ENCODE results near the gene EN2.

The EN2 gene
- 0 to 0.77 (median 0) reads per million in 17 experiments for total RNA-seq

DNA sequence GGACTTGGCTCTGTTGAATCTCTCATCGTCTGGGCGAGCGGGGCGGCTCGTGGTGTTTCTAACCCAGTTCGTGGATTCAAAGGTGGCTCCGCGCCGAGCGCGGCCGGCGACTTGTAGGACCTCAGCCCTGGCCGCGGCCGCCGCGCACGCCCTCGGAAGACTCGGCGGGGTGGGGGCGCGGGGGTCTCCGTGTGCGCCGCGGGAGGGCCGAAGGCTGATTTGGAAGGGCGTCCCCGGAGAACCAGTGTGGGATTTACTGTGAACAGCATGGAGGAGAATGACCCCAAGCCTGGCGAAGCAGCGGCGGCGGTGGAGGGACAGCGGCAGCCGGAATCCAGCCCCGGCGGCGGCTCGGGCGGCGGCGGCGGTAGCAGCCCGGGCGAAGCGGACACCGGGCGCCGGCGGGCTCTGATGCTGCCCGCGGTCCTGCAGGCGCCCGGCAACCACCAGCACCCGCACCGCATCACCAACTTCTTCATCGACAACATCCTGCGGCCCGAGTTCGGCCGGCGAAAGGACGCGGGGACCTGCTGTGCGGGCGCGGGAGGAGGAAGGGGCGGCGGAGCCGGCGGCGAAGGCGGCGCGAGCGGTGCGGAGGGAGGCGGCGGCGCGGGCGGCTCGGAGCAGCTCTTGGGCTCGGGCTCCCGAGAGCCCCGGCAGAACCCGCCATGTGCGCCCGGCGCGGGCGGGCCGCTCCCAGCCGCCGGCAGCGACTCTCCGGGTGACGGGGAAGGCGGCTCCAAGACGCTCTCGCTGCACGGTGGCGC is at the start of gene EN2:
EN2 (plus strand) TSS at position 19 of the 767 bp plus-strand sequence; CDS start at position 268, 249 bp downstream.
- peak in 3 of 4 experiments; percentile 13 to 38 (median 23) for DNase-seq

DNA sequence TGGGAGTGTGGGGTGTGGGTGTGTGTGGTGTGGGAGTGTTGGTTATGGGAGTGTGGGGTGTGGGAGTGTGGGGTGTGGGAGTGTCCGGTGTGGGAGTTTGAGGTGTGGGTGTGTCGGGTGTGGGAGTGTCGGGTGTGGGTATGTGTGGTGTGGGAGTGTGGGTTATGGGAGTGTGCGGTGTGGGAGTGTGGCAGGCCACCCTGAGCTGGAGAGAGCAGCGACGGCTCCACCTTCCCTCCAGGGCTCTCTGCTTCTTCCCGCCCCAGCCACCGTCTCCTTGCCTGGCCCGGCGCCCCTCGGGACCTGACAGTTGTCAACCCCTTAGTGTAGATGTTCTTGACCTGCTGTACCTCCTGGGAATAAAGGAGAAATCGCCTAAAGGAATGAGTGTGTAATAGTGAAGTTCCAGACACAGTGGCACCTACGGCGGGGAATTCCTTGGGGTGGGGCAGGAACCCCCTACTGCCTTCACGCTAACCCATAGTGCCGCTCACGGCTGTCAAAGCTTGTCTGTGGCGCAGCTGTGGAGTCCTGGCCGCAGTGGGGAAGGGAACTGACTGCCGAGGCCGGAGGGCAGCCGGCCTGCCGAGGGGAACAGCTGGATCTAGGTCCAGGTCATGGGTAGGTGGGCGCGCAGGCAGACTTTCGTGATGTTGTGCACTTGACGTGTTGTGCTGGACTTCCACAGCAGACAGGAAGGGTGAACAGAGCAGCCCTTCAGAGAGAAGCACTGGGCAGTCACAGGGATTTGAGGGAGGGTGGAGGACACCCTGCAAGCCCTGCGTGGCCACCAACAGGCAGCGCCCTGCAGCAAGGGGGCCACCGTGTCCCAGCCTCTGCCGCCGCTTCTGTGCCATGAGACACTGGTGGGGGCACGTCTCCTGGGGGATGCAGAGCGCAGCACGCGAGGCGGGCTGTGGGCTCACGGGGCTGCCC is 49.0 kb upstream of the EN2 start:
- no peak for DNase-seq

DNA sequence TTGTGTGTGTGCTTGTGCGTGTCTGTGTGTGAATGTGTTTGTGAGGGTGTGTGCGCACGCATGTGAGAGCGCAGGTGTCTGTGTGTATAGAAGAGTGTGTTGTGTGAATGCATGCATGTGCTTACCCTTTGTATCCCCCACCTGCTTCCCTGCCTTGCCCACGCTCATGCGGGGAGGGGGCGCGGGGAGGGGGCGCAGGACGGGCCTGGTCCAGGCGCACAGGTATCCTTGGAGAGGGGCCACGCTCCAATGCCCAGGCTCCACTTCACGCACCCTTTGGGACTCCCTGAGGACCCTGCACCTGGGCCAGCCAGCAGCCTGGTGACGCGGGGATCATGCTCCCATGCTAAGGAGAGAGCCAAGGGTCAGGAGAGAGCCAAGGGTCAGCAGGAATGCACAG is 47.9 kb upstream of the EN2 start:
- DNase-seq: no peak

DNA sequence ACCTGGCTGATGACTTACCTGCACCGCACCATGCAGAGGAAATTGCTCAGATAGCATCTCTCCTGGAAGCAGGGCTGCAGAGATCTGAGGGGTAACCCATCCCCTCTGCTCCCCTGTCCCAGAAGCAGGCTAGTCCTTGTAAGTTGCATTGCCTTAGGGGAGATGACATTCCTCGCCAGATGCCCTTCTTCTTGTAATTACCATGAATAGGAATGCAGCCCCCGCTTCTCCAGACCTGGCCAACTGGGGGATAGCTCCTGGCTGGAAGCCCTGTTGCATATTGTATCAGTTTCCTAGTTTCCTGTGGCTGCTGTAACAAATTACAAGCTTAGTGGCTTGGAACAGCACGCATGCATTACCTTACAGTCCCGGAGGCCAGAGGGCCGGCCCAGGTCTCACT is 47.5 kb upstream of the EN2 start:
- DNase-seq: no peak

DNA sequence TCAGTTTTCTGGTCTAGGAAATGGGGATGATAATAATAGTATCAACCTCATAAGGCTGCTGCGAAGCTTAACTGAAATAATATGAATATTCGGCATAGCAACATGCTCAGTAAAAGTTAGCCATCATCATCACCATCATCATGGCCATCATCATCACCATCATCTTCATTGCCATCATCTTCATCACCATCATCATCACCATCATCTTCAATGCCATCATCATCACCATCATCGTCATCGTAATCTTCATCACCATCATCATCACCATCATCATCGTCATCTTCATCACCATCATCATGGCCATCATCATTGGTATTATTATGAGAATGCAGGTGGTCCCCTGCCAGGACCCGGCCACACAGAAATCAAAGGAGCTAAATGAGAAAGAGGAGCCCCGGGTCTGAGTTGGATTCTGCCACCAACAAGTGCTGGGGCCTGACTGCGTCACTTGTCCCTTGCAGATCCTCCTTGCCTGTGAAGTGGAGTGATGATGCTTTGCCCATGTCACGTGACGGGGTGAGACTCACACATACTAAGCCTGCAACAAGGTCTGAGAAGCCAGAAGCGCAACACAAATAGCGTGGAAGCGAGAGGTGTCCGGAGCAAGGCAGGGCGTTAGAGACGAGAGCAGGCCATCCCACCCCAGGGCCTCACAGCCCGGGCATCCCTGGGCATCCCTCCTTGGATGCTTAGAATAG is 46.1 kb upstream of the EN2 start:
- DNase-seq: no peak

DNA sequence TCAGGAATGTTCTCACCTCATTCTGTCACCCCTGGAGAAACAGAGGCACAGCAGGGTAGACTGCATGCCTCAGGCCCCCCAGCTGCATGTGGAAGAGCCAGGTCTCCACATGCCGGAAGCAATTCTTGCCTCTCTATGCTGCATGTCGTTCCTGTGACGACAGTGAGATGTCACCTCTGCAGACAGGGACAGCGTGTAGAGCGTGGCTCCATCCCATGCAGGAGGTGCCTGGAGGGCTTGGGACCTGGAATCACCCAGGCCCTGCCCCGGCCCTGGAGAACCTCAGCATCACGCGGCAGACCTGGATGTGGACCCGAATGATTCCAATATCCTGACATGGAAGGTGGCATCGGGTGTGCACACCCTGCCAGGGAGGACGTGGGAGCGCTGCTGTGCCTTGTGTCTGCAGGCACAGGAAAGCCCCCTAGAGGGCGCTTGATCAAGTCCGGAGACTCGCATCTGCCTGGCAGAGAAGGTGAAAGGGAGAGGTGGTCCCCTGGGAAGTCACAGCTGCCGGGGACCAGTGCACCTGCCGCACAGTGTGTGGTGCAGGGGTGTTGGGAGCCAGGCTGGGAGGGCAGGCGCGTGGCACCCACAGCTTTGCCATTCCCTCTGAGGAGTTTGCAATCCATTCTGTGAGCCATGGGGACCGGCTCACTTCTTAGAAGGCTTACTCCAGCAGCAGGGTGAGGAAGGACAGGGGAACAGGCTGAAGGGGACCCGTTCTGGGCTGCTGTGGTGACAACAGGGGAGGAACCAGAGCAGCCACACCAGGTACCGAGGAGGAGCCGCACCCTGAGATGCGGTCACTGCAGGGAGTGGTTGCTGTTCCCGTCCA is 45.3 kb upstream of the EN2 start:
- DNase-seq: peak; percentile 48 to 81 (median 70)

DNA sequence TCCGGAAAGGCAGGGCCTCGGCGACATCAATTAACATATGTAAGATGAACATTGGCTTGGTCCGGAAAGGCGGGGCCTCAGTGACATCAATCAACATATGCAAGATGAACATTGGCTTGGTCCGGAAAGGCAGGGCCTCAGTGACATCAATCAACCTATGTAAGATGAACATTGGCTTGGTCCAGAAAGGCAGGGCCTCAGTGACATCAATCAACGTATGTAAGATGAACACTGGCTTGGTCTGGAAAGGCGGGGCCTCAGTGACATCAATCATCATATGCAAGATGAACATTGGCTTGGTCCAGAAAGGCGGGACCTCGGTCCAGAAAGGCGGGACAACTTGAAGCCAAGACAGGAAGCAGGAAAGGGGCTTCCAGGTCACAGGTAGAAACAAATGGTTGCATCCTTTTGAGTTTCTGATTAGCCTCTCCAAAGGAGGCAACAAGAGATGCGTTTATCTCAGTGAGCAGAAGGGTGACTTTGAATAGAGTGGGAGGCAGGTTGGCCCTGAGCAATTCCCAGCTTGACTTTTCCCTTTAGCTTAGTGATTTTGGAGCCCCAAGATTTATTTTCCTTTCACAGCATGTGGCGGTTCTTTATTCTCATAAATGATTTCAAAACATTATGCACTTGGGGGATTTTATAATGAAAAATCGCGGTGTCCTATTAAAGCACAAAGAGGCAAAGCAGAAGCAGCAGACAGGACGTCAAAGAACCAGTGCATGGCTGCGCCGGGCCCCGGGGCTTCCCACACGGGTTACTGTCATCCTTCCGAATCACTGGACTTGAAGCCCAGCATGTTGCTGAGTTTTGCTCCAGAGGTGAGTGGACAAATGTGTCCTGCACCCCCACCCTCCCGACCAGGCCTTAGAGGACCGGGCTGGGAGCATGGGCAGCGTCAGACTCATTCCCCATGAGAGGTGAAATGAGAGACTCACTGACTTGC is 43.1 kb upstream of the EN2 start:
- no peak for DNase-seq

DNA sequence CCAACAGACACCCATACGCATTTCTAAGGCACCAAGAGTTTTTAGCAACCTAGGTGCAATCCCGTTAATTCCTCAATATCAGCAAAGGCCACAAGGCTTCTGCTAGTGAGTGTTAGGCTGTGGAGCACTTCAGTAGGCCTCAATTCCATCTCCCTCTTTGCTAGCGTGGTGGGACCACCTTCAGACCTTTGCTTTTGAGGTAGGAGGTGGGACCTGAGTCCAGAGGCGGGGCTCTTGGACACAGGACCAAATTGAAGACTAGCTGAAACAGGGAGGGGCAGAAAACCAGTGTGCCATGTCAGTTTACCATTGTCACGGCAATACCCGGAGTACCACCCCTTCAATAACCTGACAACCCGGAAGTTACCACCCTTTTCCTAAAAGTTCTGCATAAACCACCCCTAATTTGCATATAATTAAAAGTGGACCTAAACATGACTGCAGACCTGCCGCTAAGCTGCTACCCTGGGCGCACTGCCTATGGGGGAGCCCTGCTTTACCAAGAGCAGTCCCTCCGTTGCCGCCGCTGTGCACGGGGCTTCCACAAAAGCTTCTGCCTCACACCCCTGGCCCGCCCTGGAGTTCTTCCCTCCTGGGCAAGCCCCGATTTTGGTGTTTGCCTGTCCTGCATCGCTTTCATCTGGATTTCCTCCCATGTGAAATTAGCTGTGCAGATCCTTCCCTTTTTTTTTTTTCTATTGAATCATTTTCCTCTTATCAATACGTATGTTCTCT is 41.1 kb upstream of the EN2 start:
- DNase-seq: no peak

DNA sequence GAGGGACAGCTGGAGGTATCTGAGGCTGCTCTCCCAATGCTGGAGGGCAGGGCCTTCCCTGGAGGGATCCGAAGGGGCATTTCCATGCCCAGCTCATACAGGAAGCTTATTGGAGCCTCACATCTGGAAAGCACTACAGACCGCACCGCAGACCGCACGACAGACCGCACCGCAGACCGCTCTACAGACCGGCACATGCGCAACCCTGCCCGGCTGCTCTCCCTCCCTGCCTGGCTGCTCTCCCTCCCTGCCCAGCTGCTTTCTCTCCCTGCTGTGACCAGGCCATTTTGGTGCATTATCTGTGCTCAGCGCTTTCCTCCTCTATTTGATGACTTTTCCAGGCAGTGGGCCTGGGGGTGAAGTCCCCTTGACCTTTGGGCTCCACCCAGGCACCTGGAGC is 39.6 kb upstream of the EN2 start:
- DNase-seq: no peak

DNA sequence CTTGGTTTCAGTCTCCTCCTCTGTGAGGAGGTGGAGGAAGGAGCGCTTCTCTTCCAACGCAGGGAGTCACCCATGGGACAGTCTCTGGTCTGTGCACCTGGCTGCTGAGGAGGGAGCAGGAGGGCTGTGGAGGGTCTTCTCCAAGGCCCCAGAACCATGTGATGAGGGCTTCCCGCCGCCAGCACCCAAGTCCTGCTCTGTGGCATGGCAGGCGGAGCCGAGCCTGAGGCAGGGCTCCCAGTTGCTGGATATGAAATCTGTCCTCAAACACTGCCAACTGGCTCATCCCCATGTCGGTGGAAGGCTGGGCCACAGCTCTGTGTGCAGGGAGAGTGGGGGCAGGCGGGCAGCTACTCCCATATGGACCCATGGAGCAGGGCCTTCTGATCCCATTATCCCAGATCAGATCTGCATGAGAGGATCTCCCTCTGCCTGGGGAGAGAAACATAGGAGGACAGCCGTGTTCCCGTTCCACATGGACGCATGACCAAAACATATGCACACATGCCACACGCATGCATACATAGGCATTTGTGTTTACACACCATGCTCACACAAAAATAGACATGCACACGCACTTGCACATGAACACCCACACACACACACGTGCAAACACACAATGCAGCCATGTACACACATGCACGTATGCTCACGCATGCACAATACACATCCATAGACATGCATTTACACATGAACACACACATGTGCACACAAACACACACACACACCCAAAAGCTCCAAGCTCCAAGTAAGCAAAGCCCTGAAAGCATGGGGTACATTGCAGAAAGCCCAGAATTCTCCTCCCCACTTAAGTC is 38.8 kb upstream of the EN2 start:
- DNase-seq: no peak

DNA sequence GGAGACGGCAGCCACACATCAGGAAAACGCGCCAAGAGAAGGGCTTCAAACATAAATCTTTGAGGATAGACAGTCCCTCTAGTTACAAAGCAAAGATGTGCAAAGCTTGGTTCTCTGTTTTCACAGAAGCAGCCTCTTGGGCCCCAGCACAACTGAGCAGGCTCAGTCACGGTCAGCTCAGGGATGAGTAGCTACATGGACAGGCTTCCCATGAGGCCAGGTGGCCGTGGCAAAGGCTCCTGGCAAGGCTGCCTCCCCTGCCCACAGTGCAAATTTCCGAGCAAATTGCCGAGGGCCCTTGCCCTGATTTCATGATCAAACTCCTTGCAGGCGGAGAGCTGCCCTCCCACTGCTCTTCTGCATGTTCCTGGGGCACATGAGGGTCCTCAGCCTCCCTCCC is 37.8 kb upstream of the EN2 start:
- no peak for DNase-seq

DNA sequence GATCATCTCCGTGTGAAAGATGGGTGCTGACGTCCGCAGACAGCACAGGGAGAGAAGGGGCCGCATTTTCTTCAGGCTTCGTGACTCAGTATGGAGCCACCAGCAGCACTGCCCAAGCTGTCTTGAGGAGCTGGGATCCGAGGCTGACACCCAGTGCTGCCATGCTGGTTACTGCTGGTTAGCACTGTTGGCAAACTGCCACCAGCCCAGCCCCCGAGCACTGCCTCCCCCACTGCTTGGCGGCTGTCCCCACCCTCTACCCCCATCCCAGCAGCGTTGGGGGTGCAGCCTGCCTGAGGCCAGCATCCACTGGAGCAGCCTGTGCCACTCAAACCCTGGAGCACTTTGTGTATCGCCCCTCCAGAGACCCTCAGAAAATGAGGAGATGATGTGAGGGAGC is 35.8 kb upstream of the EN2 start:
- no peak for DNase-seq

DNA sequence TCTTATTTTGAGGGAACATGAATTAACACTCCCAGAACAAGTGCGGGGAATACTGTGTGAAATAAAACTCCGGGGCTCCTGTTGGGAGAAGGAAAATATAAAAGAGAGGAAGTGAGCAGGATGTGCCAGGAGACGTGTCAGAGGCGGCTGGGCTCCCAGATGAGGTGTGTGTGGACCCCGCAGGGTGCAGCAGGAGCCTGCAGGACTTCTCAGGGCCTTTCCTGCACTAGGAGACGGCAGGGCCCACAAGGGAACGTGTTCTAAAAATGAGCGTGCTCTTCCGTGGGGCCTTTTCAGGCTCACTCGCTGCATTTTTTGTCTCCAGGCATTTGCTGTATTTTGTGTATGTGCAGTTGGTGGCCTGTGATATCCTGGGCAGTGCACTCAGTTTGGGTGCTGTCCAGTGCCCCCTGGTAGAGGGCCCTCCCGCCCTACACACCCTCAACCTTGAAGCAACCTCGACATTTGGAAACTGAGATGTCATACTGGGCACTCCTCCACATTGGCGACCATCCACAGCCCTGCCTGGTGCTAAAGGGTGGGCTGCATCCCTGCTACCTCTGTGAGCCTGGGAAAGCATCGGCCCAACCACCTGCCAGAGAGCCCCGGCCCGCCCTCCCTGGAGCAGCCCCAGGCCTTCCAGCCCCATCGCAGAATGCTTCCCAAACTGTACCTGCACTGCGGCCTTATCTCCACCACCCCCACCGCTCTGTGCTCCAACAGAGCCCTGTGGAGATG is 35.2 kb upstream of the EN2 start:
- no peak for DNase-seq

DNA sequence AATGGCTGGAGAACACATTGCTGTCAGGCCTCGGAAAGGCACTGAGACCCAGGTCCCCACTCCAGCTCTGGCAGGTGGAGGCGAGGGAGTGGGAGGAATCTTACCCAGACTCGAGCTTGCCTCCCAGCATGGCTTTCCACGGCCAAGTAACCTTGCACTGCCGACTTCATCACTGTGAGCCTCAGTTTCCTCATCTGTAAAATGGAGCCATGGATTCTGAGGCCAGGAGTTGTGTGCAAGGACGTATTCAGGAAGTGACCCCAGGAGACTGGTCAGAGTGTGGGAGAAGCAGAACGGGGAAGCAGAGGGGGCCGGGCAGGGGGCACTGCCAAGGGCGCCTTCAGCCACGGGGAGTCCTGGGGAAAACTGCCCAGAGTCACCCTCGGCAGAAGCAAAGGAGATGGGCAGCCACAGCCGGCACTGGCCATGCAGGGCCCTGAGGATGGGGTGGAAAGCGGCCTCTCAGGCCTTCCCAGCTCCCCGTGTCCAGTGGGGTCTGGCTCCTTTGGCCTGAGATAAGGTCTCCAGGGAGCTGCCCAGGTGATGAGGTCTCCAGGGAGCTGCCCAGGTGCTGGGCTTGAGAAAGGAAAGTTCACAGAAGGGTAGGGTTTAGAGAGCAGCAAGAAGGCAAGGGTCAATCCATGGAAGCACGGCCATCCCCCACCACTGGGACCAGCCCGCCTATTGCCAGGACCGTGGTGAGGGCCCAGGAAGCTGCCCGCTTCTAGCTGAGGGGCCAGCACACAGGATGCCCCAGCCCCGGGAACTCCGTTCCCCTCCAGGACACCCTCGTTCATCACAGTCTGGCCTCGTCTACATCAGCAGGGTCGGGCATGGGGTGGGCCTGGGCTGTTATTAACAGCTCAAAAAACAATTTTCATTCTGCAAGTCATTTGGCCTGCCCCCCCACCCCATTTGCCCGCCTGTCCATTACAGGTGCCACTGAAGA is 34.3 kb upstream of the EN2 start:
- DNase-seq: no peak

DNA sequence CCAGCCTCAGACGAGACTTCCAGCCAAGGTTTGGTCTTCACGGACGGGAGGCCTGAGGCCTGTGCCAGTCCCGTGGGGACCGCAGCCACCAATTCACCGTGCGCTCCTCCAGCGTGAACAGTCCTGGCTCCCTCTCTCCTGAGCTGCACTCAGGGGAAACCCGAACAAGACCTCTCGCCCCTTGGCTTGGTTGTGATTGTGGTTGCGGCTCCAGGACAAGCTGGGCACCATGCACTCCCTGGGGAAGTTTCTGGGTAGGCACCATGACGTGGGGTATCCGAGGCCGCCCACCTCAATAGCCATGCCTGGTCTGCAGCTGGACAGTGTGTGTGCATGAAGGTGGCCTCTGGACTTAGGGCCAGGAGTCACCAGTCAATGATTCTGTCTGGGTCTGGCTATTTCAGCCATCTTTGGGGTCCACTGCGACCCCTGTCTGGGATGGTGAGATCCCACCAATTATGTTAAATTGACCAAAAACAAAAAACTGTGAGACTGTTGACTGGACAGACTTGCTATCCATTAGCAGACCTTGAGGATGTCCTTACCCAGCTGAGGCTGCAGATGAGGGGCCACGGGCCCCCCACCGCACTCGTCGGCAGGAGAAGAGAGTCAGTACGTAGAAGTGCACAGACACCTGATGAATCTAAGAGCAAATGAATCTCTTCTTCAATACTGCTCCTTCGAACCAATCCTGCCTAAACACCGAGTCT is 33.5 kb upstream of the EN2 start:
- no peak for DNase-seq

DNA sequence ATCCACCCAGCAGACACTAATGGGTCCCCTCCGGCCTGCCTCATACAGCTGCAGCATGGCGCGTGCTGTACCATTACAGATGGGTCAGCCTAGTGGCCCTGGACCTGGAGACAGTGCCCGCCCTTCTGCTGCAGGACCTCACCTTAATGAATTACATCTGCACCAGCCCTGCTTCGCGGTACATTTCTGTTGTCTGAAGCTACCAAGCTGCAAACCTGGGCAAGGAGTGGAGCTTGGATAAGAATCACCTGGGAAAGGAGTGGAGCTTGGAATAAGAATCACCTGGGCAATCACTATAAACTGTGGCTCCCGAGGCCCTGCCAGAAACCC is 33.0 kb upstream of the EN2 start:
- DNase-seq: no peak

DNA sequence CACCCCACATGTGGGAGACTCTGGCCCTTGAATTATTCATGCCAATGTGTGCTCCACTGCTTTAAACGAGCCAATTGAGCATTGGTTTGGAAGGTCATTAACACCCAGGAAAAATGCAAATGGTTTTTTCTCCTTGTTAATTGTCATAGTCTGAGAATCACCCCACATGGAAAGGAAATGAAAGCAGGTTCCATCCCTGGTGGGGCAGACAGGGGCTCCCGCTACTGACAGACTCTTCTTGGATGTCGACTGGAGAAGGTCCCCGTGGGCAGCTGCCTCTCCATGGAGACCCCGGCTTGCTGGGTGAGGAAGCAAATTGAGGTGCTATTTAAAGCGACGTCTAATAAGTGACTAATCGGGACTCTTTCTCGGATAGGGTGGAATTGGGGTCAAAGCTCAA is 32.0 kb upstream of the EN2 start:
- DNase-seq: no peak

Measured in suppressor macrophage (primary cell).